ENCODE measurements around the gene CEBPZOS. TPM values are rescaled to one million over a fixed set of nuclear protein-coding genes. Genes with fewer than 3 reads are reported as not detected.

The CEBPZOS gene
- total and polyA plus RNA-seq, 9 of the 15 experiments (the other 6 are each of a cell fraction or from before 2014, with no cell fraction given), result 21.7 to 64.8 (median 46.7) TPM

DNA sequence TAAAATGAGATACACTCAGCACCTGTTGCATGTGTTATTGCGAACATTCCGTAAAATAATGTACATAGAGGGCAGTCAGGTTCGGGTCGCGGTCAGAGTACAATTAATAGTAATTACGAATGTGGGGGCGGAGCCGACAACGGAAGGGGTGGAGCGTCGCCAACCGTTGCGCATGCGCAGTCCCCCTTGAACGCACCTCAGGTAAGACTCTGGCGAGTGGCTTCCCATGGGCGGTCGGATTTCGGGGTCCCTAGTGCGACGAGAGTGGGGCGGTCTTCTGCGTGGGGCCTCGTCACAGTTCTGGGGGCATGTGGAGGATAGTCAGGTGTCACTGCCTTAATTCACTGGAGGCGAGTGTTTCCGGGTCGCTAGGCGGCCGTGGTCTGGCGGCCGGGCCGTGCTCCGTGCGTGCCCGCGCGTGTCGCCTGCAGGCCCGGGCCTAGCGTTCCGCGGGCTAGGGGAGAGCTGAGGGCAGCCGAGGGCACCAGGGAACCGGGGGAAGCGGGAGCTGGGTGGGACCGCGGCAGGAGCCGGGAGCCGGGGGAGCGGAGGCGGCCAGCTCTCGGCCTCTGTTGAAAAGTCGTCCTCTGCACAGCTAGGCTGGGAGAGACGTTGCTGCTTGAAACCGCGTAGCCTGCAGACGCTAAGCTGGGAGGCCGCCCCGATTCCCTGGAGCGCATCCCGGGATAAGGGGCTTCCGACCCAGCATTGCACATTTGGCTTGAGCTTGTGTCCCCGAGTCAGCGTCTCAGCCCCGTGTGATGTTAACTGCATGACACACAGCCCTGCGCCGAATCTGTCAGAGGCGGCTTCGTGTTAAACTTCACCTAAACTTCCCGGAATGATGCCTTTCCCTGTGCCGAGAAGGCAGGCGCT lies at the start of gene CEBPZOS (continued):
- TF ChIP-seq ZBTB40 (IDR thresholded peaks at IDR 0.05), result peak; percentile 85
- no peak for TF ChIP-seq ZBTB40 (CRISPR knock-in tag; IDR thresholded peaks at IDR 0.05)
- no peak for TF ChIP-seq TARDBP (IDR thresholded peaks at IDR 0.05)
- TF ChIP-seq POLR3A (IDR thresholded peaks at IDR 0.05; ENCODE audit: borderline replicate concordance, extremely low read depth, insufficient read depth, insufficient read length), result no peak
- TF ChIP-seq, protein P1, sequence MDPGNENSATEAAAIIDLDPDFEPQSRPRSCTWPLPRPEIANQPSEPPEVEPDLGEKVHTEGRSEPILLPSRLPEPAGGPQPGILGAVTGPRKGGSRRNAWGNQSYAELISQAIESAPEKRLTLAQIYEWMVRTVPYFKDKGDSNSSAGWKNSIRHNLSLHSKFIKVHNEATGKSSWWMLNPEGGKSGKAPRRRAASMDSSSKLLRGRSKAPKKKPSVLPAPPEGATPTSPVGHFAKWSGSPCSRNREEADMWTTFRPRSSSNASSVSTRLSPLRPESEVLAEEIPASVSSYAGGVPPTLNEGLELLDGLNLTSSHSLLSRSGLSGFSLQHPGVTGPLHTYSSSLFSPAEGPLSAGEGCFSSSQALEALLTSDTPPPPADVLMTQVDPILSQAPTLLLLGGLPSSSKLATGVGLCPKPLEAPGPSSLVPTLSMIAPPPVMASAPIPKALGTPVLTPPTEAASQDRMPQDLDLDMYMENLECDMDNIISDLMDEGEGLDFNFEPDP (CRISPR knock-in tag; IDR thresholded peaks at IDR 0.05), result 0 out of 2 replicates have a peak, but pooled peaks have one; percentile 37
- TF ChIP-seq NCOA2 (IDR thresholded peaks at IDR 0.05; ENCODE audit: partially characterized antibody in 2 of 2), result no peak
- no peak for TF ChIP-seq SLC30A9 (CRISPR knock-in tag; IDR thresholded peaks at IDR 0.05)
- no peak; the same call in 1 of the 2 replicates for TF ChIP-seq SP1 (CRISPR knock-in tag; IDR thresholded peaks at IDR 0.05)
- TF ChIP-seq KLF1 (tag; IDR thresholded peaks at IDR 0.05), result no peak
- TF ChIP-seq ESRRA (IDR thresholded peaks at IDR 0.05; ENCODE audit: borderline replicate concordance, low read depth), result no peak; the same call in 1 of the 2 replicates
- TF ChIP-seq KDM2B (CRISPR knock-in tag; IDR thresholded peaks at IDR 0.05), result no peak
- no peak for TF ChIP-seq ZNF354B (CRISPR knock-in tag; IDR thresholded peaks at IDR 0.05)
- TF ChIP-seq, protein P2, sequence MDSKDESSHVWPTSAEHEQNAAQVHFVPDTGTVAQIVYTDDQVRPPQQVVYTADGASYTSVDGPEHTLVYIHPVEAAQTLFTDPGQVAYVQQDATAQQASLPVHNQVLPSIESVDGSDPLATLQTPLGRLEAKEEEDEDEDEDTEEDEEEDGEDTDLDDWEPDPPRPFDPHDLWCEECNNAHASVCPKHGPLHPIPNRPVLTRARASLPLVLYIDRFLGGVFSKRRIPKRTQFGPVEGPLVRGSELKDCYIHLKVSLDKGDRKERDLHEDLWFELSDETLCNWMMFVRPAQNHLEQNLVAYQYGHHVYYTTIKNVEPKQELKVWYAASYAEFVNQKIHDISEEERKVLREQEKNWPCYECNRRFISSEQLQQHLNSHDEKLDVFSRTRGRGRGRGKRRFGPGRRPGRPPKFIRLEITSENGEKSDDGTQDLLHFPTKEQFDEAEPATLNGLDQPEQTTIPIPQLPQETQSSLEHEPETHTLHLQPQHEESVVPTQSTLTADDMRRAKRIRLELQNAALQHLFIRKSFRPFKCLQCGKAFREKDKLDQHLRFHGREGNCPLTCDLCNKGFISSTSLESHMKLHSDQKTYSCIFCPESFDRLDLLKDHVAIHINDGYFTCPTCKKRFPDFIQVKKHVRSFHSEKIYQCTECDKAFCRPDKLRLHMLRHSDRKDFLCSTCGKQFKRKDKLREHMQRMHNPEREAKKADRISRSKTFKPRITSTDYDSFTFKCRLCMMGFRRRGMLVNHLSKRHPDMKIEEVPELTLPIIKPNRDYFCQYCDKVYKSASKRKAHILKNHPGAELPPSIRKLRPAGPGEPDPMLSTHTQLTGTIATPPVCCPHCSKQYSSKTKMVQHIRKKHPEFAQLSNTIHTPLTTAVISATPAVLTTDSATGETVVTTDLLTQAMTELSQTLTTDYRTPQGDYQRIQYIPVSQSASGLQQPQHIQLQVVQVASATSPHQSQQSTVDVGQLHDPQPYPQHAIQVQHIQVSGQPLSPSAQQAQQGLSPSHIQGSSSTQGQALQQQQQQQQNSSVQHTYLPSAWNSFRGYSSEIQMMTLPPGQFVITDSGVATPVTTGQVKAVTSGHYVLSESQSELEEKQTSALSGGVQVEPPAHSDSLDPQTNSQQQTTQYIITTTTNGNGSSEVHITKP (IDR thresholded peaks at IDR 0.05; ENCODE audit: partially characterized antibody), result no peak
